T-helper 1 cell treated with Interleukin-12 subunit alpha and Interleukin-12 subunit beta and Interleukin-4 antibody, amounts not matched to agents 30 ng/mL and 1 ng/mL, for 36 hours (primary cell): Measurements from ENCODE around the gene LIFR. TPM values are rescaled to one million over a fixed set of nuclear protein-coding genes. Genes with fewer than 3 reads are reported as not detected.
"Not testable (repeated sequence)": the region's sequence is repeated elsewhere in the genome, so short reads cannot be mapped to it uniquely, and the experiment has no call there.

Experiments
- intact Hi-C: fragments of 100-400 bp; cut with micrococcal nuclease; formaldehyde crosslinking; loops from one replicate; pipeline ENCODE4 v1.15.1; 2024
- total RNA-seq: library from RNA; stranded (reverse); gene quantifications from 2 replicates; pipeline ENCODE4 v1.2.3, GENCODE V29; 2022

Gene LIFR
- total RNA-seq, 1 donor from 2014 or later: not detected

DNA sequence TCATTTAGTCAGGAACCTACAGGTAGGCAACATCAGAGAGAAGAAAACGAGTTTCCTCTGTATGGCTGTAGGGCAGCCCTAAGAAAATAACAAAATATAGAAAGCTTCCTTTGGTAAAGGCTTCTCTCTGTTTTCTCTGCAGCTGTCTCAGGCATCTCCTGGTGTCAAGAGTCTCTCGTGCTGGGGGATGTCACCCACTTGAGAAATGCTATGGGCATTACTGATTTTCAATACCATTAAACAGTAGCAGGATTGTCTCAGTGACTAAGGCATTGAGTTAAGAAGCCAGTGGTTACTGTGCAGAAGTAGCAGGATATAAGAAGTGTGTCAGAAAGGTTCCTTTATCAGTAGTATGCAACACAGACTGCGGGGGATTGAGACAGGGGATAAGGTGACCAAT is 32.4 kb downstream of the LIFR start:
- intact Hi-C loops: no loop called here

DNA sequence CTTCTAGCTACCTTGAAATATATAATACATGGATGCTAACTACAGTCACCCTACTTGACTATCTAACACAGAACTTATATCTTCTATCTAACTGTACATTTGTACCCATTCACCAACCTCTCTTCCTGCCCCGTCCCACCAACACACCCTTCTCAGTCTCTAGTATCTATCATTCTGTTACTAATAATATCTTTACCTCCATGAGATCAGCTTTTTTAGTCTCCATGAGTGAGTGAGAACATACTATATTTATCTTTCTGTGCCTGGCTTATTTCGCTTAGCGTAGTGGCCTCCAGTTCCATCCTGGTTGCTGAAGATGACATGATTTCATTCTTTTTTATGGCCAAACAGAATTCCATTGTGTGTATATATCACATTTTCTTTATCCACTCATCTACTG is 37.0 kb downstream of the LIFR start:
- intact Hi-C loops: no loop called here

DNA sequence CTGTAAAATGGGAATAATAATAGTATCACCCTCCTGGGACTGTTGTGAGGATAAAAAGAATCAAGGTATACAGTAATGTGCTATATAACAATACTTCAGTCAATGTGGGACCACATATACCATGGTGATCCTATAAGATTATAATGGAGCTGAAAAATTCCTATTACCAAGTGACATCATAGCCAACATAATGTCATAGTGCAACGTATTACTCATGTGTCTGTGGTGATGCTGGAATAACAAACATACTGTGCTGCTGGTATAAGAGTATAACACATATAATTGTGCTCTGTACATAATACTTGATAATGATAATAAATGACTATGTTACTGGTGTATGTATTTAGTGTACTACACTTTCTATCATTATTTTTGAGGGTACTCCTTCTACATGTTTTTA is 38.1 kb downstream of the LIFR start:
- intact Hi-C loops: no loop called here

DNA sequence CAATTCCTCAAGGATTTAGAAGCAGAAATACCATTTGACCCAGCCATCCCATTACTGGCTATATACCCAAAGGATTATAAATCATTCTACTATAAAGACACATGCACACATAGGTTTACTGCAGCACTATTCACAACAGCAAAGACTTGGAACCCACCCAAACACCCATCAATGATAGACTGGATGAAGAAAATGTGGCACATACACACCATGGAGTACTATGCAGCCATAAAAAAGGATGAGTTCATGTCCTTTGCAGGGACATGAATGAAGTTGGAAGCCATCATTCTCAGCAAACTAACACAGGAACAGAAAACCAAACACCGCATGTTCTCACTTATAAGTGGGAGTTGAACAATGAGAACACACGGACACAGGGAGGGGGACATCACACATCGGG is 39.8 kb downstream of the LIFR start:
- intact Hi-C loops: not testable (repeated sequence)

DNA sequence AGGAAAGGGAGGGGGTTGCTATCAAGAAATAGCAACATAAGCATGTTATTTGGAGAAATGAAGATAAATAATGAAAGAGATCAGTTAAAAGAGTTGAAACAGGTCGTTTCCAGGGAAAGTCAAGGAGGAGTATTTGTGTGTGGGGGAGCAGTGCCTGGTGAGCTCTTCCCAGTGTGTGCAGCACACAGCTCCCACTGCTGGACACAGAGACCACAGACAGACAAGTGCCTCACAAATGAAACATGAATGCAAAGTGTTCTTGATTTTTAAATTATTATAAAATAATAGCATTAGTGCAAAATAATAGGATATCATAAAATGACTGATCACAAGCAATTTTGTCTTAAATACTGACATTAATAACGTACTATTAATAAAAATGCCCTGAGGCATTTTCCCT is 40.8 kb downstream of the LIFR start:
- intact Hi-C loops: no loop called here

DNA sequence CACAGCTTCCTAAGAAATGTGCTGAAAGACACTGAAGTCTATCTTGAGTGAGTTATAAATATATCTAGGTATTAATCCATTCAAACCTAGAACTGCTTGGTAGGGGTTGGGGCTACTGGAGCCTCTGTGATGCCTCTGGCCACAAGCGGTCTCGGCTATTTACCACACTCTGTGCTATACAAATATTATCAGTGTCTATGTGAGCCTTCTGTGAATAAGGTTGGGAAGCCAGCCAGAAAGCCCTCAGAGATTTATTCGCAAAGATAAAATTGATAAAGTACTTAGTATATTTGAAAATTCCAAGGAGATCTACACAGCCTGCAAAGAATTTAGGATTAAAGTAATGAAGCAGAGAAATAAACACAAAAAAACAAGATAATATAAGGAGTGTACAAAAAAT is 41.4 kb downstream of the LIFR start:
- intact Hi-C loops: no loop called here

DNA sequence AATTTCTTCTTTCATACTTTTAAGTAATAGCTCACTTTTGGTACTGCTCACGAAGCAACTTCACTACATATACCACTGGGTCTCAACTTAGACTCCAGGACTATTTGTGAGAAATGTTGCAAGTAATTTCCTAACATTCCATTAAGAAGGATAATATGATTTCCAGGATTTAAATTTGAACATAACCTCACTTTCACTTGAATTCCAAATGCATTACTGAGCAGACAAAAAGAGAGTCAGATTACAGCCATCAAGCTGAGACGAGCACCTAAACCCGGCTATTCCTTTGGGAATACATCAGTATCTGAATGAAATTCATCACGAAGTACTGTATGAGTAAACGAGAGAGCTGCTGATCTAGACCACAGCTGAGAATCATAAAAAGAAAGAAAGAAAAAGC is 47.3 kb downstream of the LIFR start:
- intact Hi-C loops: no loop called here

DNA sequence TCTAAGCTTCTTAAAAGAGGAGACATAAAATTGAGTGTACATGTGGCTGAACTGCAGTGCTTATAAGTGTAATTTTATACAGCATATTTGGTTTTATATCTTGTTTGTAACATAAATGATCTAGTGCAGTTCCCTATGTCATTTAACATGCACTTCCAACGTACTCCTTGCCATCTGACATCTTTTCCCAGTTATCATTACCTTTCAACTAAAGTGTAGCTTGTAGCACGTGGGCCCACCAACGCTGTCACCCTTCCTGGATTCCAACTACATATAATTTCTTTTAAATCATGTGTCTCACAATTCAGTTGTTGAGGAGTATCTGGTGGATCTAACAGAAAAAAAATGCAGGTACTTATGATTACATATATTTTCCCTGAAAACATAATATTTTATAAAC is 50.1 kb downstream of the LIFR start:
- intact Hi-C loops: no loop called here

DNA sequence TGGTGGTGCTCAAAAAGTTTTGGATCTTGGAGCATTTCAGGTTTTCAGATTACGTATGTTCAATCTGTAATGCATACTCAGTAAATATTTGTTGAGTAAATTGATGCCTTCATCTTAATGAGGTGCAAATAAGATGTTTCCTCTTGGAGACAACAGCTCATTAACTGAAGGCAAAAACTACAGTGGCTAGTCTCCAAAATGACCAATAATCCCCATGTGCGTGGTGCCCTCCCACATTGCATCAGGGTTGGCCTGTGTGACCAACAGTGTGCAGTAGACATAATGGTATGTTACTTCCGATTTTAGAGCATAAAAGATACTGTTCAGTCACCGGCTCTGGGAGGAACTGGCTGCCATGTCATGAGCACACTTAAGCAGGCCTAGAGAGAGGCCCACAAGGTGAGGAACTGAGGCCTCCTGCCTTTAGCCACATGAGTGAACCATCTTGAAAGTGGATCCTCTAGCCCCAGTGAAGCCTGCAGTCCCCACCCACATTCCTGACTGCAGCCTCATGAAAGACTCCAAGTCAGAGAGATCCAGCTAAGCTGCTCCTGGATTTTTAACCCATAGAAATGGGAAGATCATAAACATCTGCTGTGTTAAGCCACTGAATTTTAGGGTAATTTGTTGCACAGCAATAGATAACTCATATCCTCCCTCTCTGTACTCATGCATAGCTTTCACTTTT is 55.7 kb downstream of the LIFR start:
- intact Hi-C loops: no loop called here

DNA sequence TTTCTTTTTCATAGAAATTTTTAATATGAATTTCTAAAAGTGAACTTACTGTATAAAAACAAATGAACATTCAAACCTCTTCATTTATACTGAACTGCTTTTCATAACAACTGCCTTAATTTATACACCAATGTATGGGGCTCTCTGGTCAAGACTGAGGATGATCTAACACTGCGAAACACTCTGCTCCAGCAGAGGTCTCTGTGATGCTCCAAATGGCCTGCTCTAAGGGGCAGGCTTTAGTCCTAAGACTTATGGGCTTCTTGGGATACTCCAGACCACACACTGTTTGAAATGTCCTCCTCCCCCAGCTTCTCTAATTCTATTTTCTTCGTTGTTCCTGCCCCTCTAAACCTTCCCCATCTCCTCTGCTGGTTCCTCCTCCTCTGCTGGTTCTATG is 58.5 kb downstream of the LIFR start:
- intact Hi-C loops: no loop called here

DNA sequence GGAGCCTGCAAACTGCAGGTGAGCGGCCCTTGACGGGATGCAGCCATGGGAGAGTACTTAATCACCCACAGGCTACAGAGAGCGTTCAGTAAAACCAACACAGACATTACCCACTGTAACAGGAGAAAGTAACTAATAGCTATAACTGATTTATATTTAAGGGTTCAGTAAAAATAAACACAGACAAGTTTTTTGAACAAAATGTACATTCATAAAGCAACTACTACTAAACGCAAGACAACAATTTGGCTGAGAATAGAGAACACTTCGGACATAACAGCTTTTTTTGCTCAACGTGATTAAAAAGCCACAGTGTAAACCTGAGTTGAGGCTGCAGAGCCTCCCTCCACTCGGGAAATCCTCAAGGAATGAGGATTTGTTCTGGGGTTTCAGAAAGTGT is 61.7 kb downstream of the LIFR start:
- intact Hi-C loops: no loop called here

DNA sequence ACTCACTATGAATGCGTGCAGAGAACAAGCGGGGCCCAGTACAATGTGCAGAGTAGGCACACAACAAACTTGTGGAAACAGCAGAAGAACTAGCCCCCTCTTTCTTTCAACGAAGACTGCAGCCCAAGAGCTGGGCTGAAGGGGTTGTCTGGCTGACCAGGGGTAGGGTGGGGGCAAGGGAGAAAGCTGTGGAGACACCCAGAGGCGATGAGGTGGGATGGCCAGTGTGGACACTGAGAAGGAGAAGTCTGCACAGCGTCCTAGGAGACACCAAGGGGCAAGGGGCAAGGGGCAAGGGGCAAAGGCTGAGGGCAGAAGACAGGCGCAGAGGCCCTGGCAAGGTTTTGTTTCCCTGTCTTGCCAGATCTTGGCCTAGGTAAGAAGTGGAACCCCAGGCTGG is 62.3 kb downstream of the LIFR start:
- intact Hi-C loops: no loop called here

DNA sequence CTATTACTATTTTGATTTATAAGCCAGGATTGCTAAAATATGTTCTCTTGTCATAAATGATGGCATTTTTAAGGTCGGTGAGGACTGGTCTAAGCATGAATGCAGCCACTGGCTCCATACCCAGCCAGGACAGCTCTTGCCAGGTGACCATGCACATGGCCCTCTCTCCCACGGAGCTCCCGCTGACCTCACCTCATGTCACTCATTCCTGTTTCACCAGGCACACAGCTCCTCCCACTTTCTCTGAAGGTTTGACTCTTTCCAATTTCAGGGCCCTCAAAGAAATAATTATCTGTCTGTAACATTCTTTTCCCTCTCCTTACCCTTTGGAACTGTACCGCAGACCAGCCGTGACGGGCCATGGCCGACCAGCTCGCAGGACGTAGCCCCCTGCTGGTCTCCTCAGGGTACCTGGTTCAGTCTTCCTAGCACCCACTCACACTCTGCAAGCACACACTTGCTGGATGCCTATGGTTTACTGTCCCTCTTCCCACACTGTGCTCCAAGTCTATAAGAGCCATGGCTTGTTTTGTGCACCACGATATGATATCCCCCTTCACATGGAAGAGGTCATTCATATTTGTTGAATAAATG is 72.5 kb downstream of the LIFR start:
- intact Hi-C loops: no loop called here

DNA sequence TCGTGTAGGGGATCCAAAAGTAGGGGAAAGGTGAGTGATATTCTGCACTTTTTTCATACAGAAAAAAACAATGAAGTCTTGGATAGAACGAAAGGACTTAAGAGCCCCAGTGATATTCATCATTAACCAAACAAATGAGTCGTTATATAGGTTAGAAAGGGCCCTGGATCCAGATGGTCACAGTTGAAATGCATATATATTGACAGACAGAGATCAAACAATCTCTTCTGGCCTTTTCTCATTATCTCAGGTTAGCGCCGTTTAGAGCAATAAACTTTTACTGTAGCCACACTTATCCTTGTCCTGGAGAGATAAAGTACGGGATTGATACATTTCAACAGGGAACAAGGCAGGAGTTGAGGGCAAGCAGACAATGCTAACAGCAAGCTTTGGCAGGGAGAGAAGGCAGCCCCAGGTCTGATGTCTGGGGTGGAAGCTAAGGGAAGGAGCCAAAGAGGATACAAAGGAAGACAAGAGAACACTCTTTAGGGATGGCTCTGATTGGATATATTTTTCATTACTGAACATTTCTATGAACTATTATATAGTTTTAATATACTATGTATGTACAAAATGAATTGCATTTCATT is 77.0 kb downstream of the LIFR start:
- intact Hi-C loops: no loop called here

DNA sequence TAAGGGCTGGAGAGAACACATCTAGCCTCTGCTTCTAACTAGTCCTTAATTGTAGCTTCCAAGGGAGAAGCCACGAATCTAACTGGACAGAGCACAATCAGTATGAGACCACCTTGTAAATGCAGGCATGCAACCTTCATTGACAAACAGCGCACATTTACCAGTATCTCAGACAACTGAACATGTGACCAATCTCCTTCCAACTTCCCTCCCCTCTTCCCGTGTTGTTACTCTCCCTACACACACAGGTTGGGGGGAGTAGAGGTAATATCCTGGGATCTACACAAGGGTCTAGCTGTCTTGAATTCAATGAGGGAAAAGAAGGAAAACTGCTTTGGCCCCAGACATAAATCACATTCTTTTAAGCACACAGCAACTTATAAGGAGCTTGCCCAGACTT is 77.6 kb downstream of the LIFR start:
- intact Hi-C loops: no loop called here

DNA sequence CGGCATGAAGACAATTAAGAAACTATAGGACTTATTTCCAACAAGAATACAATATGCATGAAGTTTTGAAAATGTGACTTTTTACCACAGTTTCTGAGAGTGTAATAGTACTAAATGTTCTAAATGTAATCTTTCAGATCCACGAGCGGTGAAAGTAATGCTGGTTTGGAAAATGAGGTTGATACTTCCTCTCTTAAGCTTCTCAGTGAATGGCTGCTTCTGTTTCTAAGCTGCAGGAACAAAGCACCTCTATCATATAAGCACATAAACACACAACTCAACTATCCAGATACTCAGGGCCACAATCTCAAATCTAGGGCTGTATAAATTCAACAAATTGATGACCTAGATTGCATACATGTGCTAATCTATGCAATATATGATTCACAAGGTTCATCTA is 78.3 kb downstream of the LIFR start:
- intact Hi-C loops: no loop called here

DNA sequence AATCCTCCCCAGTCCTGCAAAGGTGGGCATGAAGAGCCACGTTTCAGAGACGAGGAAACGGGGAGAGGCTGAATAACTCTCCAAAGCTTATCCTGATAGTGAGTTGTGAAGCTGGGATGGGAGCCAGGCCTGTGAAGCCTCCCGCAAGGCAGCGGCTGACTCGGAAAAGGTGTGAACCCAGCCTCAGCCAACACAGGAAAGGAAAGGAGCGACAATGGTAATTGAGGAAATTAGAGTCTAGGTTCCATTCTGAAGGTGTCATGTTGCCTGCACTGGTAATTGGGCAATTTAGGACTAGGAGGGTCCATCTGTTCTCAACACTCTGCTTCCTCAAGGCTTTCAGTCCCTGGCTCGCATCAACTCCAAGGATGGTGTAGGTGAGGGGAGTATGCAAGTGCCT is 83.4 kb downstream of the LIFR start:
- intact Hi-C loops: no loop called here

DNA sequence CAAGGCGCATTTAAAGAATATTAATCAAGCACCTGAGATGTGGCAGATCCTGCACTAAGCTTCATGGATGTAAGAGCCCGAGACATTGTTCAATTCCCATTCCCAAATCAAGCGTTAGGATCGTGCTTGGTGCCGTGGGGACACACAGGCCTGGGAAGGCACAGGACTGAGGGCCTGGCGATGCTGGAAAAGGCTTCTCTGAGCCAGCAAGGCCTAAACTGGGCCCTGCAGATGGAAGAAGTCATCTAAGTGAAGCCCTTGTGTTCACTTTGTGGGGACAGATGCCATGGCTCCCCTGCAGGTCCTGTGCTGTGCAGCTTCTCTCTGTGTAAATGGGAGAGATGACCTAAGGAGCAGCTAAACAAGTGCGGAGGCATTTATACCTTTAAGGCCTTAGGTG is 83.9 kb downstream of the LIFR start:
- intact Hi-C loops: no loop called here

DNA sequence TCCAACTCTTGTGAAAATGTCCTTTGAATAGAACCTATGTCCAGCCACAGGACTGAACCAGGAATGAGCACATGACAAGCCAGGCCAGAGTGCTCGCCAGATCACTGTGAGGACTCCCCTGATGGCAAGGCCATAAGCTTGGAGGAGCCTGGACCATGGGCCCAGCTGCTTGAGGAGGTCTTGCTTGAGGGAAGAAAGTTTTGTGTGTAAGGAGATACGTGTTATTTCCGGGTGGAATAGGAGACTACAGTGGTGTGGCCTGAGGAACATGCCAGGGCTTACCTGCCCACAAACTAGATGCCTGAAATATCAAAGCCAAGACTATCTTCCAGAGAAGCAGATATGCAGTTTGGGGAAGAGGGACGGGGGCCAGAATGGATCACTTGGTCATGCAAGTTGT is 84.7 kb downstream of the LIFR start:
- intact Hi-C loops: no loop called here

DNA sequence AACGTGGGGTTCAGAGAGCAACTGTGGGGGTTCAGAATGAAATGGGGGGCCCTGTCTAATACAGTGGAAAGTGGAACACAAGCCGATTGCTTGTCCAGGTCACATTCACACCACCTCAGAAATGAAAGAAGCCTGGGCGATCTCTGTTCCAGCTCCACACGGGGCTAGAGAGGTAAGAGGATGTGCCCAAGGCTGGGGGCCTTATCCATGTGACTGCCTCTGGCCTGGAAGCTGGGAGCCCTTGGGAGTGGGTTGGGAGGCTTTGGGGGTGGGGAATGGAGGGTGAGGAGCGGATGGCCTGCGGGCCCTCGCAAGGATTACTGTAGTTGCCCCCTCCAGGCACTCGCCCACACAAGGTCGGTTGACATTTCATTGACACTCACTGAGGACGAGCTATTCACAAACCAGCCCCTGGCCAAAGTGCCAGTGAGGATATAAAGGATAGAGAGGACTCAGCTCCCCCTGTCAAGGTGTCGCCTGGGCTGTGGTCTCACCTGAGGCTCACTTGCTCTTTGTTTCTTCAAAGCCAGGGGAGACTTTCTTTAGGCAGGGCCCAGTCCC is 86.7 kb downstream of the LIFR start:
- intact Hi-C loops: no loop called here

DNA sequence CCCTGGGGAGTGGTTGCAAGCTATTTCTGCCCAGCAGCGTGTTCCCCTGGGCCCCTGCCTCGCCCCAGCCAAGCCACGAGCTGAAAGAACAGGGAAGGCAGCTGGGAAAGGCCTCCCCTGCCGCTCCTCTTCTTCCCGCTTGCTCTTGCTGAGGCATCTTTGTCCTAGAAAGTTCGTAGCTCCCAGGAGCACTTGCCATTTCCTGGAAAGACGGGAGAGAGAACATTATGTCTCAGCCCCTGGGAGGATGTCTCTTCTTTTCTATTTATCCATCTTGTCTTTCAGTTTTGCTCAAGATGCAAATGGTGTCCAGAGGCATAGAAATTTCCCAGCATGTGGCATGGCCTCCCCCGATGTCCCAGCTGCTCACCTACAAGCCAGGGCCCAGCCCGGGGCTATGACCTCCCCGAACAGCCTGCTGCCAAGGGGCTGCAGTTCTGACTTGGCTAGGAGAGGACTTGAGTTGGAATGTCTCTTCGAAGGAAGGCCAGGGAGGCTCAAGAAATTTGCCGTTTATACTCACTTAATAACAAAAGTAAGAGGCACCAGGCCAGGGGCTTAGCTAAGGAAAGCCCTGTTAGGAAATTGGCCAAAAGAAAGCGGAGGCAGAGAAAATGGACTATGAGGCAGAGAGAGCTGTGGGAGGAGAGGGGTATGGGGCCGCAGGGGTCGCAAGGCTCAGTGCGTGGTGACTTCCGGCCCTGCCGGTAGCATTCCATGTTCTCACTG is 87.3 kb downstream of the LIFR start:
- intact Hi-C loops: no loop called here

DNA sequence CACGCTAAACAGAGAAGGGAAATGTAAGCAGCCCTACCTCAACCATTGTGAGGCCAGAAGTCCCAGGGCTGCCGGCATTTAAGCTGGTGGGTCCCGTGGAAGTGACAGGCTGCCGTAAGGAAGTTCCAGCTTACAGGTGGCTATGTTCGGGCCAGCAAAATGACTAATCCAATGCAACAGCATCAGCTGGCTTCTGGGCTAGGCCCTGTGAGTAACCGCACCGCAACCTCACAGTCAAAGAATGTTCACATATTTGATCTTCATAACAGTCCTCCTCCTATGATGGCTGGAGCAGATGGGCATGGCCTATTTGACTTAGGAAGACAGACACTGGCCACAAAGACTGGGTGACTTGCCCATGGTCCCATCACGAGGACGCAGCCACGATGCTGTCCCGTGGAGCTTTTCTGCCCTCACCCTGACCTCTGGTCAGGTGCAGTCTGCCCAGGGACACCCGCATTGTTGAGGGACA is 88.2 kb downstream of the LIFR start:
- intact Hi-C loops: no loop called here
